HUES64 (cell line): ENCODE results near the gene MAGI3.

Source experiments
- H3K27ac ChIP-seq: 2 replicates; pipeline ENCODE4 v1.7.0; 2013; ENCODE audit warnings: low read depth, low read length, inconsistent platforms
- H3K27me3 ChIP-seq: 2 replicates; pipeline ENCODE4 v1.6.1; 2013; ENCODE audit warnings: mild to moderate bottlenecking, low read length; ENCODE audit not compliant: insufficient read depth
- H3K36me3 ChIP-seq: 2 replicates; pipeline ENCODE4 v1.6.1; 2013; ENCODE audit warnings: mild to moderate bottlenecking, low read length; ENCODE audit not compliant: insufficient read depth
- H3K4me1 ChIP-seq: 2 replicates; pipeline ENCODE4 v1.6.1; 2013; ENCODE audit warnings: mild to moderate bottlenecking, low read length, moderate library complexity; ENCODE audit not compliant: insufficient read depth
- H3K4me3 ChIP-seq: 2 replicates; pipeline ENCODE4 v1.5.1; 2013; ENCODE audit warnings: mild to moderate bottlenecking, low read length, moderate library complexity
- H3K9ac ChIP-seq: 2 replicates; pipeline ENCODE4 v1.6.1; 2013; ENCODE audit warnings: mild to moderate bottlenecking, low read depth, low read length
- H3K9me3 ChIP-seq: 2 replicates; pipeline ENCODE4 v1.6.1; 2013; ENCODE audit warnings: low read depth, low read length; ENCODE audit not compliant: insufficient read depth
- WGBS: fragments of 150-250, 120-280 bp; methylation state at CpG from one replicate; pipeline ENCODE4 v1.1.7; 2013; ENCODE audit warnings: missing lambda C conversion rate; 5-methylcytosine and 5-hydroxymethylcytosine counted together

The MAGI3 gene

GRCh38 chr1:113519556-113519955 lies 129.2 kb downstream of the MAGI3 start:
- no peak overlapping the region for H3K4me3 ChIP-seq
- H3K27ac ChIP-seq: no peak overlapping the region
- no peaks in the 10 kb centered on the region for H3K27me3 ChIP-seq
- no peaks in the 10 kb centered on the region for H3K36me3 ChIP-seq
- H3K9me3 ChIP-seq: 0 out of 2 replicates have a peak, but pooled peaks cover 6% of the 10 kb centered on the region
- H3K4me1 ChIP-seq: no peaks in the 10 kb centered on the region
- H3K9ac ChIP-seq: no peak overlapping the region

DNA sequence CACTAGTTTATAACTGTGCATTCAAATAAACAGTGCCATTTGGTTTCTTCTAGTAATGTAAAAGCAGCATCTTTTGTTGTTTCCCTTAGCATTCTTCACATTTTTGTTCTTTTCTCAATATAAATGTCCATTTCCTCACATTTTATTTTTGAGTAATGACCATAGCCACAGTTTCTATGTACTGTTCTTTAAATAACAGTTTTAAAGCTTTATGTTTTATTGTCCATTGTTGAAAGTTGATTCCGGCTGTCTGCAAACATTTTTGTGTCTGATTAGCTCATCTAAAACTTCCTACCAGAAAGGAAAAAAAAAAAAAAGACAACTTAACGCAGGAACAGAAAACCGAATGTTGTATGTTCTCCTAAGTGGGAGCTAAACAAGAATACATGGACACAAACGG lies 139.7 kb downstream of the MAGI3 start:
- 0 out of 2 replicates have a peak, but pooled peaks cover 3% of the 10 kb centered on the region for H3K4me1 ChIP-seq
- 95% methylated on average over 3 of the region's 4 CpGs for WGBS
- H3K4me3 ChIP-seq: no peak overlapping the region
- H3K36me3 ChIP-seq: no peaks in the 10 kb centered on the region
- H3K9ac ChIP-seq: no peak overlapping the region
- H3K9me3 ChIP-seq: 0 out of 2 replicates have a peak, but pooled peaks cover 4% of the 10 kb centered on the region
- no peaks in the 10 kb centered on the region for H3K27me3 ChIP-seq
- H3K27ac ChIP-seq: no peak overlapping the region

DNA sequence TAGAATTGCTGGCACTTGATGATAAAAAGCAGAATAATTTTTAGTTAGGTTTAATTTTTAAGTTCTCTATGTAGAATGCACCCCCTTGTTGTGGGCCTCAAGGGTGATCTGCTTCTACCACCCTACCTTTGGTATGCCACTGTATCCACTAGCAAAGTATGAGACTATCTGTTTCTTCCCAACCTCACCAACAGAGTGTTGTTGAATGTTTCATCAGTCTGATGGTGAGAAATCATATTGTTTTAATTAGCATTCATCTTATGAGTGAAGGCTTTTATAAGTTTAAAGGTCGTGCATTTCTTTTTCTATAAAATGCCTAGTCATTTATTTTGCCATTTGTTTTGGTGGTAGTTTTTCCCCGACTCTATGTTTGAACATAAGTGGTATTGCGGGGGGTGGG lies 141.0 kb downstream of the MAGI3 start:
- Histone ChIP-seq H3K4me3 (no peak overlapping the region), H3K27ac (no peak overlapping the region), H3K4me1 (peaks cover 3% of the 10 kb centered on the region; the same call in 1 of the 2 replicates), H3K9me3 (0 out of 2 replicates have a peak, but pooled peaks cover 4% of the 10 kb centered on the region), H3K27me3 (no peaks in the 10 kb centered on the region), H3K9ac (no peak overlapping the region), H3K36me3 (no peaks in the 10 kb centered on the region)
- 80% methylated on average over 1 of the region's 3 CpGs for WGBS

- Histone ChIP-seq H3K36me3 (no peaks in the 10 kb centered on the region), H3K4me1 (peaks cover 3% of the 10 kb centered on the region; the same call in 1 of the 2 replicates), H3K27me3 (no peaks in the 10 kb centered on the region), H3K9me3 (0 out of 2 replicates have a peak, but pooled peaks cover 4% of the 10 kb centered on the region), H3K9ac (no peak overlapping the region), H3K27ac (no peak overlapping the region), H3K4me3 (no peak overlapping the region)
- WGBS: no CpG with 5 or more reads among the region's 3 CpGs
Observed at GRCh38 chr1:113533061-113533460, 142.7 kb downstream of the MAGI3 start.

- H3K27me3 ChIP-seq: no peaks in the 10 kb centered on the region
- H3K4me1 ChIP-seq: peaks cover 3% of the 10 kb centered on the region; the same call in 1 of the 2 replicates
- no peak overlapping the region for H3K4me3 ChIP-seq
- H3K27ac ChIP-seq: no peak overlapping the region
- WGBS: 92% methylated on average over 4 of the region's 4 CpGs
- no peaks in the 10 kb centered on the region for H3K9me3 ChIP-seq
- no peak overlapping the region for H3K9ac ChIP-seq
- H3K36me3 ChIP-seq: no peaks in the 10 kb centered on the region
Observed at GRCh38 chr1:113534130-113534817, 144.0 kb downstream of the MAGI3 start.

GRCh38 chr1:113534875-113535274 lies 144.6 kb downstream of the MAGI3 start:
- Histone ChIP-seq H3K27ac (no peak overlapping the region), H3K36me3 (no peaks in the 10 kb centered on the region), H3K9ac (no peak overlapping the region), H3K4me3 (no peak overlapping the region), H3K27me3 (no peaks in the 10 kb centered on the region), H3K9me3 (no peaks in the 10 kb centered on the region), H3K4me1 (peaks cover 3% of the 10 kb centered on the region; the same call in 1 of the 2 replicates)
- WGBS: 80% methylated on average over 1 of the region's 1 CpG

- no peak overlapping the region for H3K4me3 ChIP-seq
- H3K4me1 ChIP-seq: peaks cover 3% of the 10 kb centered on the region; the same call in 1 of the 2 replicates
- H3K27me3 ChIP-seq: no peaks in the 10 kb centered on the region
- no peaks in the 10 kb centered on the region for H3K36me3 ChIP-seq
- no peaks in the 10 kb centered on the region for H3K9me3 ChIP-seq
- H3K9ac ChIP-seq: no peak overlapping the region
- no peak overlapping the region for H3K27ac ChIP-seq
- WGBS: 100% methylated on average over 1 of the region's 1 CpG
Observed at GRCh38 chr1:113536182-113536780, 146.0 kb downstream of the MAGI3 start.

- no peaks in the 10 kb centered on the region for H3K27me3 ChIP-seq
- H3K9me3 ChIP-seq: no peaks in the 10 kb centered on the region
- 91% methylated on average over 3 of the region's 3 CpGs for WGBS
- H3K36me3 ChIP-seq: no peaks in the 10 kb centered on the region
- H3K4me1 ChIP-seq: peaks cover 3% of the 10 kb centered on the region; the same call in 1 of the 2 replicates
- no peak overlapping the region for H3K27ac ChIP-seq
- no peak overlapping the region for H3K9ac ChIP-seq
- no peak overlapping the region for H3K4me3 ChIP-seq
Observed at GRCh38 chr1:113538225-113538624, 147.9 kb downstream of the MAGI3 start.

GRCh38 chr1:113540335-113540734 lies 150.0 kb downstream of the MAGI3 start:
- 95% methylated on average over 3 of the region's 3 CpGs for WGBS
- Histone ChIP-seq H3K27ac (no peak overlapping the region), H3K27me3 (no peaks in the 10 kb centered on the region), H3K4me3 (no peak overlapping the region), H3K4me1 (no peaks in the 10 kb centered on the region), H3K36me3 (no peaks in the 10 kb centered on the region), H3K9me3 (no peaks in the 10 kb centered on the region), H3K9ac (no peak overlapping the region)

DNA sequence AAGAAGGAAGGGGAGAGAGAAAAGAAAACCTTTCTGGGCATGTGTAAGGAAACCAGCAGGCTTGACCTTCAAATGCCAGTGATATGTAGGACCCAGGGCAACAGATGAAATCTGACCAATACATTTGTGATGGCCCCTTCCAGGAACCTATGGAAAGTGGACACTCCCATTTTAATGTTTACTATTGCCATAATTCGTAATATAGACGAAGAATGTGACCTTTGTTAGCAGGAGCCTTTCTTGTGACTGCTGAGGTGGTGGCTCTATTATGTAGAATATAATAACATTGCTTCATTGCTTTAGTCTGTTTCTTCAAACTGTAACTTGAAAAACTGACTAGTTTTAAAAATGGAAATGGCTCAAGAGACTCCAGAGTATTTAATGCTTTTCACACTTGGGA lies 150.8 kb downstream of the MAGI3 start:
- WGBS: 80% methylated on average over 1 of the region's 2 CpGs
- Histone ChIP-seq H3K36me3 (no peaks in the 10 kb centered on the region), H3K9ac (no peak overlapping the region), H3K9me3 (no peaks in the 10 kb centered on the region), H3K4me3 (no peak overlapping the region), H3K4me1 (0 out of 2 replicates have a peak, but pooled peaks cover 4% of the 10 kb centered on the region), H3K27ac (no peak overlapping the region), H3K27me3 (no peaks in the 10 kb centered on the region)

DNA sequence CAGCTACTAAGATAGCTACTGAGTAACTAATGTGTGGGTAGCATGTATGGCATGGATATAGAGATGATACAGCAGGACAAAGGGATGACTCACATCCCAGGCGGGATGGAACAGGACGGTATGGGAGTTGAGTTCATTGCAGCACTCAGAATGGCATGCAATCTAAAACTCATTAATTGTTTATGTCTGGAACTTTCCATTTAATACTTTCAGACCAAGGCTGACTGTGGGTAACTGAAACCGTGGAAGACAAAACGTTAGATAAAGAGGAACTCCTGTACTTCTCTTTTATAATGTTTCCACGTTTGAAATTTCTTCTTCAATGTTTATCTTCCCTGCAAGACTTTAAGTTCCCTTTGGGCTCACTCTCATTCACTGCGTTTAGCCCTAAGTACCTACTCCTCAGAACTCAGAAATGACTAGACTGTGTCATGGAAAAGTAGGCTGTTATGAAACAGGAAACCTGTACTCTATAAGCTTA lies 151.9 kb downstream of the MAGI3 start:
- 96% methylated on average over 6 of the region's 6 CpGs for WGBS
- no peak overlapping the region for H3K9ac ChIP-seq
- H3K4me1 ChIP-seq: peaks cover 7% of the 10 kb centered on the region
- no peaks in the 10 kb centered on the region for H3K36me3 ChIP-seq
- no peak overlapping the region for H3K27ac ChIP-seq
- H3K9me3 ChIP-seq: no peaks in the 10 kb centered on the region
- no peaks in the 10 kb centered on the region for H3K27me3 ChIP-seq
- H3K4me3 ChIP-seq: no peak overlapping the region
